IMR-90 (cell line): ENCODE data around the gene JPH3.
"Not testable (repeated sequence)": the region's sequence is repeated elsewhere in the genome, so short reads cannot be mapped to it uniquely, and the experiment has no call there.

Experiments used
- CEBPB ChIP-seq: IDR thresholded peaks from 2 replicates; pipeline ENCODE4 v1.6.1; 2012; ENCODE audit warnings: low read depth, low read length, improper control_type of control experiment
- CTCF ChIP-seq: conservative IDR thresholded peaks from 2 replicates; pipeline ENCODE4 v1.5.1; 2012; ENCODE audit warnings: mild to moderate bottlenecking, low read depth, low read length, improper control_type of control experiment
- ELK1 ChIP-seq: fragments of 150-350 bp; IDR thresholded peaks from 2 replicates; pipeline ENCODE4 v1.6.1; 2016; ENCODE audit warnings: low read depth, mild to moderate bottlenecking, low read length, moderate library complexity, borderline replicate concordance
- FOS ChIP-seq: fragments of 150-350 bp; IDR thresholded peaks from 2 replicates; pipeline ENCODE4 v1.6.1; 2016; ENCODE audit warnings: low read depth, low read length
- MAZ ChIP-seq: IDR thresholded peaks from 2 replicates; pipeline ENCODE4 v1.6.1; 2012; ENCODE audit warnings: low read depth, mild to moderate bottlenecking, low read length, improper control_type of control experiment, moderate library complexity, borderline replicate concordance
- MXI1 ChIP-seq: IDR thresholded peaks from 2 replicates; pipeline ENCODE4 v1.6.1; 2012; ENCODE audit warnings: low read depth, mild to moderate bottlenecking, low read length, moderate library complexity, borderline replicate concordance
- POLR2A ChIP-seq: IDR thresholded peaks from 2 replicates; pipeline ENCODE4 v1.6.1; 2012; ENCODE audit warnings: mild to moderate bottlenecking, low read depth, low read length
- RAD21 ChIP-seq: IDR thresholded peaks from 2 replicates; pipeline ENCODE4 v1.6.1; 2012; ENCODE audit warnings: low read length, improper control_type of control experiment
- RCOR1 ChIP-seq: IDR thresholded peaks from 2 replicates; pipeline ENCODE4 v1.6.1; 2012; ENCODE audit warnings: mild to moderate bottlenecking, low read length, improper control_type of control experiment; ENCODE audit not compliant: insufficient replicate concordance
- RFX5 ChIP-seq: IDR thresholded peaks from 2 replicates; pipeline ENCODE4 v1.8.0; 2012; ENCODE audit warnings: low read depth, mild to moderate bottlenecking, low read length, moderate library complexity
- SMC3 ChIP-seq: fragments of 150-350 bp; IDR thresholded peaks from 2 replicates; pipeline ENCODE4 v1.6.1; 2016; ENCODE audit warnings: low read depth, mild to moderate bottlenecking, antibody characterized with exemption, low read length, moderate library complexity
- USF2 ChIP-seq: fragments of 150-350 bp; IDR thresholded peaks from 2 replicates; pipeline ENCODE4 v1.6.1; 2017; ENCODE audit warnings: mild to moderate bottlenecking, antibody characterized with exemption, low read length, low read depth

- not testable (repeated sequence) for TF ChIP-seq CTCF, USF2, POLR2A, MXI1, RCOR1, RAD21, SMC3, RFX5, CEBPB, ELK1, MAZ, FOS
Observed at GRCh38 chr16:87718831-87719230, 116.5 kb downstream of the JPH3 start.
